PC-9 (cell line): ENCODE results near the gene LRMDA. TPM values are rescaled to one million over a fixed set of nuclear protein-coding genes. Genes with fewer than 3 reads are reported as not detected.

ENCODE experiments used
- BruUV-seq: library from RNA; stranded (reverse); fragments of 400-500 nt; replicated peaks from 2 replicates; lab custom pipeline; 2021; lab: Mats Ljungman, UMichigan
- CTCF ChIA-PET: fragments of 300-600 bp; sonication (Branson Sonifier 250); formaldehyde crosslinking; loops from one replicate; lab custom pipeline; 2022; ENCODE audit warnings: antibody characterized with exemption; lab: Charles Lee
- POLR2A ChIA-PET: fragments of 300-600 bp; sonication (Branson Sonifier 250); formaldehyde crosslinking; loops from one replicate; lab custom pipeline; 2022; ENCODE audit warnings: antibody characterized with exemption; ENCODE audit not compliant: unreplicated experiment; lab: Charles Lee
- DNase-seq, 2 experiments: peaks; one replicate each; pipeline versions ENCODE4 v3.0.0 to v3.0.0-alpha.2; 2015 to 2022; ENCODE audit warnings: mixed read lengths in 1 of 2
- H2AFZ ChIP-seq: fragments of 200-600 bp; sonication (generic); 2 replicates; pipeline ENCODE4 v1.8.1; 2017; ENCODE audit warnings: antibody characterized with exemption
- H3F3A ChIP-seq: fragments of 200-600 bp; sonication (generic); 2 replicates; pipeline ENCODE4 v1.8.1; 2017; ENCODE audit warnings: antibody characterized with exemption, mild to moderate bottlenecking, low read depth; ENCODE audit not compliant: insufficient read depth
- H3K27ac ChIP-seq: fragments of 200-600 bp; sonication (generic); 2 replicates; pipeline ENCODE4 v1.6.1; 2016; ENCODE audit warnings: mixed run types
- H3K27me3 ChIP-seq: fragments of 200-600 bp; sonication (generic); 2 replicates; pipeline ENCODE4 v1.6.1; 2016; ENCODE audit warnings: low read depth, mixed run types; ENCODE audit not compliant: insufficient read depth
- H3K36me3 ChIP-seq: fragments of 200-600 bp; sonication (generic); 2 replicates; pipeline ENCODE4 v1.6.1; 2016; ENCODE audit warnings: low read depth, mixed run types
- H3K4me1 ChIP-seq: fragments of 200-600 bp; sonication (generic); replicated peaks from 2 replicates; pipeline ENCODE4 v1.6.1; 2016; ENCODE audit warnings: mixed run types; ENCODE audit not compliant: insufficient read depth
- H3K4me2 ChIP-seq: fragments of 200-600 bp; sonication (generic); 2 replicates; pipeline ENCODE4 v1.6.1; 2017; ENCODE audit warnings: mixed run types
- H3K4me3 ChIP-seq: fragments of 200-600 bp; sonication (generic); 2 replicates; pipeline ENCODE4 v1.6.1; 2016; ENCODE audit warnings: mixed run types
- H3K79me2 ChIP-seq: fragments of 200-600 bp; sonication (generic); 2 replicates; pipeline ENCODE4 v1.6.1; 2017; ENCODE audit warnings: low read depth, mixed run types
- H3K9me2 ChIP-seq: fragments of 200-600 bp; sonication (generic); 2 replicates; pipeline ENCODE4 v1.8.1; 2017; ENCODE audit warnings: mild to moderate bottlenecking; ENCODE audit not compliant: insufficient read depth
- H3K9me3 ChIP-seq: fragments of 200-600 bp; sonication (generic); 2 replicates; pipeline ENCODE4 v1.8.1; 2016; ENCODE audit warnings: low read depth; ENCODE audit not compliant: insufficient read depth
- H4K20me1 ChIP-seq: fragments of 200-600 bp; sonication (generic); 2 replicates; pipeline ENCODE4 v1.8.1; 2017; ENCODE audit not compliant: insufficient read depth
- EZH2 ChIP-seq: fragments of 200-600 bp; sonication (generic); IDR thresholded peaks from 2 replicates; pipeline ENCODE4 v1.8.0; 2017; ENCODE audit warnings: antibody characterized with exemption, low read depth
- intact Hi-C: fragments of 100-400 bp; cut with micrococcal nuclease; formaldehyde crosslinking; loops from one replicate; pipeline ENCODE4 v1.10.0; 2022; ENCODE audit not compliant: unreplicated experiment
- total RNA-seq: library from RNA; stranded (reverse); gene quantifications from 2 replicates; pipeline ENCODE4 v1.2.3, GENCODE V29; 2021
- TF ChIP-seq, protein P1 (sequence below): fragments of 200-600 bp; sonication (generic); conservative IDR thresholded peaks from 2 replicates; pipeline ENCODE4 v1.6.1; 2017; ENCODE audit warnings: mixed run types, antibody characterized with exemption, mild to moderate bottlenecking, moderate library complexity

LRMDA gene
- total RNA-seq, 1 experiment from 2014 or later = not detected

GRCh38 chr10:75568450-75569130 is 137.2 kb downstream of the LRMDA start:
- no peaks in the 10 kb centered on the region for H4K20me1 ChIP-seq
- no peaks in the 10 kb centered on the region for H3K27me3 ChIP-seq
- no peaks in the 10 kb centered on the region for H3K9me2 ChIP-seq
- no TSS peak for BruUV-seq
- H2AFZ ChIP-seq = no peak overlapping the region
- no peak overlapping the region for H3K4me3 ChIP-seq
- no peaks in the 10 kb centered on the region for H3K36me3 ChIP-seq
- DNase-seq = no peak
- no peak overlapping the region for H3K27ac ChIP-seq
- ChIA-PET POLR2A (no interaction called here), CTCF (no interaction called here)
- intact Hi-C loops = no loop called here
- no peak overlapping the region for H3K4me2 ChIP-seq
- H3K79me2 ChIP-seq = no peaks in the 10 kb centered on the region
- TF ChIP-seq EZH2 = no peak
- TF ChIP-seq, protein P1, sequence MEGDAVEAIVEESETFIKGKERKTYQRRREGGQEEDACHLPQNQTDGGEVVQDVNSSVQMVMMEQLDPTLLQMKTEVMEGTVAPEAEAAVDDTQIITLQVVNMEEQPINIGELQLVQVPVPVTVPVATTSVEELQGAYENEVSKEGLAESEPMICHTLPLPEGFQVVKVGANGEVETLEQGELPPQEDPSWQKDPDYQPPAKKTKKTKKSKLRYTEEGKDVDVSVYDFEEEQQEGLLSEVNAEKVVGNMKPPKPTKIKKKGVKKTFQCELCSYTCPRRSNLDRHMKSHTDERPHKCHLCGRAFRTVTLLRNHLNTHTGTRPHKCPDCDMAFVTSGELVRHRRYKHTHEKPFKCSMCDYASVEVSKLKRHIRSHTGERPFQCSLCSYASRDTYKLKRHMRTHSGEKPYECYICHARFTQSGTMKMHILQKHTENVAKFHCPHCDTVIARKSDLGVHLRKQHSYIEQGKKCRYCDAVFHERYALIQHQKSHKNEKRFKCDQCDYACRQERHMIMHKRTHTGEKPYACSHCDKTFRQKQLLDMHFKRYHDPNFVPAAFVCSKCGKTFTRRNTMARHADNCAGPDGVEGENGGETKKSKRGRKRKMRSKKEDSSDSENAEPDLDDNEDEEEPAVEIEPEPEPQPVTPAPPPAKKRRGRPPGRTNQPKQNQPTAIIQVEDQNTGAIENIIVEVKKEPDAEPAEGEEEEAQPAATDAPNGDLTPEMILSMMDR = no peak
- no peaks in the 10 kb centered on the region for H3K4me1 ChIP-seq
- H3K9me3 ChIP-seq = peaks cover 4% of the 10 kb centered on the region; the same call in 1 of the 2 replicates
- no peaks in the 10 kb centered on the region for H3F3A ChIP-seq

DNA sequence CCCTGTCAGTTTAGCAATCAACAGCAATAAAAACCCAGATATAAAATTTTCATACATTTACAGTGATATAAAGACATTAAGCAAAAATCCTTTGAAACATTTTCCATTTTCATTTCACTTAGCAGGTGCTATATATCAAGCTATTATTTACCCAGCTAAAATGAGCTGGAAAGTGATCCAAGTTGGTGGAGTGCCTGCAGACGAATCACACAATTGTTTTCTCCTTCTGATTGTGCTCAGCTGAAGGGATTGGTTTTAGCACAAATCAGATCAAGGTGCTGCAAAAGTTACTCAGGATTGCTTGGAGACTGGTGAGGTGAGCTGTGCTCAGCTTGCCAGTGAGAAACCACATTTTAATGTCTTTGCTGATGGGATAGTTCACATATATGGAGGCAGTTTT is 138.1 kb downstream of the LRMDA start:
- Histone ChIP-seq H3K27ac (no peak overlapping the region), H4K20me1 (no peaks in the 10 kb centered on the region), H3K9me2 (no peaks in the 10 kb centered on the region), H2AFZ (no peak overlapping the region), H3K4me2 (no peak overlapping the region), H3K79me2 (no peaks in the 10 kb centered on the region), H3K9me3 (peaks cover 4% of the 10 kb centered on the region; the same call in 1 of the 2 replicates), H3K4me1 (no peaks in the 10 kb centered on the region), H3F3A (no peaks in the 10 kb centered on the region), H3K27me3 (no peaks in the 10 kb centered on the region), H3K4me3 (no peak overlapping the region), H3K36me3 (no peaks in the 10 kb centered on the region)
- intact Hi-C loops = no loop called here
- ChIA-PET POLR2A (no interaction called here), CTCF (no interaction called here)
- no peak for DNase-seq
- BruUV-seq = no TSS peak
- TF ChIP-seq, protein P1 = no peak
- no peak for TF ChIP-seq EZH2

GRCh38 chr10:75572478-75572877 is 141.1 kb downstream of the LRMDA start:
- Histone ChIP-seq H3K79me2 (no peaks in the 10 kb centered on the region), H2AFZ (no peak overlapping the region), H3K4me1 (no peaks in the 10 kb centered on the region), H3K4me2 (no peak overlapping the region), H3K9me3 (peaks cover 4% of the 10 kb centered on the region; the same call in 1 of the 2 replicates), H3K36me3 (no peaks in the 10 kb centered on the region), H3K4me3 (no peak overlapping the region), H4K20me1 (no peaks in the 10 kb centered on the region), H3F3A (no peaks in the 10 kb centered on the region), H3K9me2 (no peaks in the 10 kb centered on the region), H3K27ac (no peak overlapping the region), H3K27me3 (no peaks in the 10 kb centered on the region)
- BruUV-seq = no TSS peak
- ChIA-PET POLR2A (no interaction called here), CTCF (no interaction called here)
- intact Hi-C loops = no loop called here
- no peak for TF ChIP-seq EZH2
- TF ChIP-seq, protein P1 = no peak
- DNase-seq = no peak
